PC-9 (cell line): Measurements from ENCODE around the gene MACROD2.

ENCODE experiments used
- EZH2 ChIP-seq: fragments of 200-600 bp; sonication (generic); IDR thresholded peaks from 2 replicates; pipeline ENCODE4 v1.8.0; 2017; ENCODE audit warnings: antibody characterized with exemption, low read depth
- TF ChIP-seq, protein P1 (sequence below): fragments of 200-600 bp; sonication (generic); conservative IDR thresholded peaks from 2 replicates; pipeline ENCODE4 v1.6.1; 2017; ENCODE audit warnings: mixed run types, antibody characterized with exemption, mild to moderate bottlenecking, moderate library complexity

DNA sequence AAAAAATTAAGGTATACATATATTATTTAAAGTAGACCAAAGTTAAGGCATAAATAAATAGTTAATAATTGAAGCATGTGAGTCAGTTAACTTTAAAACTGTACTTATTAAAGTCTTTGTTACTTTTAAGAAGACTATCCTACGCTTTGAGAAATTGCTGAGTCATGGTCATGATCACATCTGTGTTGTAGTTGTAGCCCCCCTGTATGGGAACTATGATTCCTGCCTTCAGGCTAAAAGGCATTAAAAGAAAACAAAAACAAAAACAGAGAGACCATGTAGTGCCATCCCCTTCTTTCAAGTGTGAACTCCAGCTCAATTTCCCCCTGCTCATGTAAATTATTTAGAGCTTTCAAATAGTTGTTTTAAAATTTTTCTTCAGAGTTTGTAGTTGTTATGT is 218.7 kb downstream of the MACROD2 start:
- TF ChIP-seq, protein P1, sequence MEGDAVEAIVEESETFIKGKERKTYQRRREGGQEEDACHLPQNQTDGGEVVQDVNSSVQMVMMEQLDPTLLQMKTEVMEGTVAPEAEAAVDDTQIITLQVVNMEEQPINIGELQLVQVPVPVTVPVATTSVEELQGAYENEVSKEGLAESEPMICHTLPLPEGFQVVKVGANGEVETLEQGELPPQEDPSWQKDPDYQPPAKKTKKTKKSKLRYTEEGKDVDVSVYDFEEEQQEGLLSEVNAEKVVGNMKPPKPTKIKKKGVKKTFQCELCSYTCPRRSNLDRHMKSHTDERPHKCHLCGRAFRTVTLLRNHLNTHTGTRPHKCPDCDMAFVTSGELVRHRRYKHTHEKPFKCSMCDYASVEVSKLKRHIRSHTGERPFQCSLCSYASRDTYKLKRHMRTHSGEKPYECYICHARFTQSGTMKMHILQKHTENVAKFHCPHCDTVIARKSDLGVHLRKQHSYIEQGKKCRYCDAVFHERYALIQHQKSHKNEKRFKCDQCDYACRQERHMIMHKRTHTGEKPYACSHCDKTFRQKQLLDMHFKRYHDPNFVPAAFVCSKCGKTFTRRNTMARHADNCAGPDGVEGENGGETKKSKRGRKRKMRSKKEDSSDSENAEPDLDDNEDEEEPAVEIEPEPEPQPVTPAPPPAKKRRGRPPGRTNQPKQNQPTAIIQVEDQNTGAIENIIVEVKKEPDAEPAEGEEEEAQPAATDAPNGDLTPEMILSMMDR: no peak
- TF ChIP-seq EZH2: no peak
